Lower leg skin (tissue), 3 donors: ENCODE measurements around the gene CCDC136.

Source experiments
- POLR2A ChIP-seq, 2 donors: fragments of 450-650 bp; IDR thresholded peaks; one replicate each; pipeline ENCODE4 v1.6.1; 2016 to 2017; ENCODE audit warnings: antibody characterized with exemption in 2 of 2, mild to moderate bottlenecking in 1 of 2, moderate library complexity in 1 of 2
- TF ChIP-seq, protein P1 (sequence below), 3 donors: fragments of 450-650 bp; IDR thresholded peaks; one replicate each; pipeline ENCODE4 v1.5.1; 2016; ENCODE audit warnings: antibody characterized with exemption in 3 of 3, mild to moderate bottlenecking in 3 of 3, moderate library complexity in 2 of 3

DNA sequence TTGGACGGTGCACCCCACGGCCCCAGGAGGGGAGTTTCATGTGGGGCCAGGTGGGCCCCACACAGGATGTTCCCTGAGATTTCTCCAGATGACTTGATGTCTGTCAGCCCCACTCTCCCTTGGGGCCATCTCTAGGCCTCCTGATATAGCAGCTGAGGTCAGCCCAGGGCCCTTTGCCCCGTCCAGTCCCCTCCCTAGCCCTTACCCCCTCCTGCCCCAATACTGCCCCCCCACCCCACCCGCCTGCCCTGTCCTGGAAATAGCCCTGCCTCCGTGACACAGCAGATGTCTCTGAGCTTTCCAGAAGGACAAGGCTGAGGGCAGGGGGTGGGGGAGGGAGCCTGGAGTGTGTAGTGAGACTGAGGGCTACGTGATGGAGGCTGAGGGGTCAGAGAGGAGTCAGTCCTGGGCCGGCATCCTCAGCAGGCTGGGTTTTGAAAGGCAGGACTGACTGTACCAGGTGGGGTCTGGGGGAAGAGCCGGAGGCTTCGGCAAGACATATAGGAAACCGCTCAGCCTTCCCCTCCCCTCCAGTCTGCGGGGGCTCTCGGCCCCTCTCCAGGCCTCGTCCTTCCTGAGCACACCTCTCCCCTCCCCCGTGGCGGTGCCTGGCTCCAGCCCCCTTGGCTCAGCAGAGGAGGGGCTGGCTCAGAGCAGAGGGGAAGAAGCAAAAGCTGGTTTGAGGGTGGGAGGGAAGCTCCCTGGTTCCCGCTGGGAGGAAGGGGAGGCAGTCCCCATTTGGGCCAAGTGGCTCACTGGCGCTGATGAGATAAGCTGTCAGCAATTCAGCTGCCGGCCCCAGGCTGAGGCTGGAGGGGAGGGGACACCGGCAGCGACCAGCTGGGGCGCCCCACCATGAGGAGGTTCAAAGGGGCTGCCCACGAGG is 40.5 kb downstream of the CCDC136 start:
- TF ChIP-seq, protein P1, sequence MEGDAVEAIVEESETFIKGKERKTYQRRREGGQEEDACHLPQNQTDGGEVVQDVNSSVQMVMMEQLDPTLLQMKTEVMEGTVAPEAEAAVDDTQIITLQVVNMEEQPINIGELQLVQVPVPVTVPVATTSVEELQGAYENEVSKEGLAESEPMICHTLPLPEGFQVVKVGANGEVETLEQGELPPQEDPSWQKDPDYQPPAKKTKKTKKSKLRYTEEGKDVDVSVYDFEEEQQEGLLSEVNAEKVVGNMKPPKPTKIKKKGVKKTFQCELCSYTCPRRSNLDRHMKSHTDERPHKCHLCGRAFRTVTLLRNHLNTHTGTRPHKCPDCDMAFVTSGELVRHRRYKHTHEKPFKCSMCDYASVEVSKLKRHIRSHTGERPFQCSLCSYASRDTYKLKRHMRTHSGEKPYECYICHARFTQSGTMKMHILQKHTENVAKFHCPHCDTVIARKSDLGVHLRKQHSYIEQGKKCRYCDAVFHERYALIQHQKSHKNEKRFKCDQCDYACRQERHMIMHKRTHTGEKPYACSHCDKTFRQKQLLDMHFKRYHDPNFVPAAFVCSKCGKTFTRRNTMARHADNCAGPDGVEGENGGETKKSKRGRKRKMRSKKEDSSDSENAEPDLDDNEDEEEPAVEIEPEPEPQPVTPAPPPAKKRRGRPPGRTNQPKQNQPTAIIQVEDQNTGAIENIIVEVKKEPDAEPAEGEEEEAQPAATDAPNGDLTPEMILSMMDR (IDR thresholded peaks at IDR 0.05), result no peak
- no peak for TF ChIP-seq POLR2A (IDR thresholded peaks at IDR 0.05)
